K562 (cell line): ENCODE data around the gene DDAH1. TPM values are rescaled to one million over a fixed set of nuclear protein-coding genes. Genes with fewer than 3 reads are reported as not detected.

Source experiments
- ATAC-seq: fragments of 200-7000 bp; cut with Tn5 transposase; 3 replicates; pipeline ENCODE4 v1.9.1; 2020; ENCODE audit warnings: moderate library complexity
- BruUV-seq: library from RNA; stranded (reverse); fragments of 400-500 nt; replicated peaks from 2 replicates; lab custom pipeline; 2021; lab: Mats Ljungman, UMichigan
- CTCF ChIA-PET: fragments of 300-600 bp; formaldehyde crosslinking; extraction: SDS; loops from one replicate; lab custom pipeline; 2021; ENCODE audit warnings: low intra/inter-chr PET ratio; lab: Yijun Ruan, JAX
- POLR2A ChIA-PET: fragments of 300-600, 350-650 bp; sonication (Branson Sonifier 250); formaldehyde crosslinking; extraction: SDS; loops from one replicate; lab custom pipeline; 2021; ENCODE audit warnings: antibody characterized with exemption, inconsistent platforms; lab: Yijun Ruan, JAX
- DNase-seq, 4 experiments: peaks; one replicate each; pipeline versions ENCODE4 v3.0.0 to v3.0.0-alpha.2; 2011 to 2018; ENCODE audit warnings: low spot score in 3 of 4, mixed read lengths in 3 of 4; ENCODE audit errors: extremely low read depth in 1 of 4
- FAIRE-seq: peaks from 2 replicates; lab custom pipeline; 2011; peaks lifted over from hg19 to GRCh38; lab: Jason Lieb, UNC
- H2AFZ ChIP-seq: 2 replicates; pipeline ENCODE4 v1.6.0; 2011; ENCODE audit warnings: low read depth, low read length, control low read depth, inconsistent platforms
- H3K27ac ChIP-seq: fragments of 200-600 bp; 3 replicates; pipeline ENCODE4 v1.8.0; 2011; ENCODE audit warnings: low read depth, mild to moderate bottlenecking, control low read depth, inconsistent platforms, low read length, moderate library complexity, mixed read lengths; ENCODE audit errors: extremely low read depth
- H3K27me3 ChIP-seq, 2 experiments: fragments of 300-600 bp in 1 of 2; 2 replicates in 1 of 2; 3 replicates in 1 of 2; pipeline versions ENCODE4 v1.6.0 to v1.8.0; 2011; ENCODE audit warnings: inconsistent platforms in 2 of 2, low read length in 2 of 2, mild to moderate bottlenecking in 1 of 2, mixed read lengths in 1 of 2, moderate library complexity in 1 of 2; ENCODE audit not compliant: control insufficient read depth in 2 of 2, insufficient read depth in 2 of 2
- H3K36me3 ChIP-seq: fragments of 300-600 bp; 3 replicates; pipeline ENCODE4 v1.8.0; 2011; ENCODE audit warnings: mild to moderate bottlenecking, low read length, inconsistent platforms; ENCODE audit not compliant: control insufficient read depth, insufficient read depth
- H3K4me1 ChIP-seq, 2 experiments: fragments of 200-600 bp in 1 of 2; replicated peaks in 1 of 2; 2 replicates in 1 of 2; 3 replicates in 1 of 2; pipeline versions ENCODE4 v1.5.1 to v1.8.0; 2011; ENCODE audit warnings: inconsistent platforms in 2 of 2, low read length in 2 of 2, mild to moderate bottlenecking in 1 of 2, mixed read lengths in 1 of 2, moderate library complexity in 1 of 2; ENCODE audit not compliant: control insufficient read depth in 2 of 2, insufficient read depth in 2 of 2
- H3K4me2 ChIP-seq: 2 replicates; pipeline ENCODE4 v1.6.1; 2011; ENCODE audit warnings: low read length, control low read depth, inconsistent platforms, mixed read lengths; ENCODE audit not compliant: insufficient read depth
- H3K4me3 ChIP-seq: fragments of 200-600 bp; sonication (generic), shearing (Covaris generic); 2 replicates; pipeline ENCODE4 v1.5.1; 2016; ENCODE audit warnings: control low read depth, inconsistent platforms
- H3K79me2 ChIP-seq: fragments of 200-600 bp; 3 replicates; pipeline ENCODE4 v1.8.0; 2011; ENCODE audit warnings: low read length, inconsistent platforms; ENCODE audit not compliant: control insufficient read depth, insufficient read depth
- H3K9ac ChIP-seq, 2 experiments: 2 replicates each; pipeline versions ENCODE4 v1.6.0 to v1.6.1; 2011; ENCODE audit warnings: low read depth in 2 of 2, low read length in 2 of 2, control low read depth in 1 of 2, inconsistent platforms in 1 of 2, mild to moderate bottlenecking in 1 of 2, mixed read lengths in 1 of 2; ENCODE audit not compliant: insufficient read depth in 1 of 2
- H3K9me1 ChIP-seq: one replicate; pipeline ENCODE4 v1.6.0; 2011; ENCODE audit warnings: inconsistent platforms, mild to moderate bottlenecking, low read length, moderate library complexity; ENCODE audit not compliant: control insufficient read depth, insufficient read depth
- H3K9me3 ChIP-seq: replicated peaks from 2 replicates; pipeline ENCODE4 v1.5.1; 2011; ENCODE audit warnings: low read depth, low read length, inconsistent platforms; ENCODE audit not compliant: control insufficient read depth, insufficient read depth
- H4K20me1 ChIP-seq: replicated peaks from 2 replicates; pipeline ENCODE4 v1.6.1; 2011; ENCODE audit warnings: low read length, inconsistent platforms, mixed read lengths; ENCODE audit not compliant: control insufficient read depth, insufficient read depth
- CBFB ChIP-seq: sonication (generic); formaldehyde crosslinking; IDR thresholded peaks from 2 replicates; pipeline ENCODE4 v1.4.0; 2020; ENCODE audit warnings: mild to moderate bottlenecking, missing genetic modification reagents
- EZH2 ChIP-seq: IDR thresholded peaks from 2 replicates; pipeline ENCODE4 v1.6.1; 2012; ENCODE audit warnings: low read depth, mild to moderate bottlenecking, inconsistent platforms, low read length, borderline replicate concordance
- GABPB1 ChIP-seq: sonication (generic); formaldehyde crosslinking; IDR thresholded peaks from 2 replicates; pipeline ENCODE4 v1.8.0; 2022; ENCODE audit warnings: mild to moderate bottlenecking, missing genetic modification reagents
- KDM5B ChIP-seq: fragments of 200-600 bp; sonication (generic); IDR thresholded peaks from 2 replicates; pipeline ENCODE4 v1.6.1; 2012; ENCODE audit warnings: low read depth, mild to moderate bottlenecking, moderate library complexity, low read length, control low read depth, inconsistent platforms; ENCODE audit not compliant: insufficient replicate concordance
- MIER1 ChIP-seq: fragments of 450-650 bp; IDR thresholded peaks from 2 replicates; pipeline ENCODE4 v1.6.1; 2016; ENCODE audit warnings: antibody characterized with exemption, mild to moderate bottlenecking, low read depth
- NR2C2 ChIP-seq, 2 experiments: fragments of 200-800 bp in 1 of 2; sonication (Bioruptor generic) in 1 of 2; sonication (generic) in 1 of 2; formaldehyde crosslinking in 1 of 2; IDR thresholded peaks; 2 replicates each; pipeline versions ENCODE4 v1.6.1 to v1.8.0; 2016 to 2022; ENCODE audit warnings: mild to moderate bottlenecking in 1 of 2, missing compliant biosample characterization in 1 of 2, missing genetic modification characterization in 1 of 2, missing genetic modification reagents in 1 of 2
- SNIP1 ChIP-seq: fragments of 450-650 bp; IDR thresholded peaks from 2 replicates; pipeline ENCODE4 v1.7.1; 2017; ENCODE audit warnings: low read depth, mild to moderate bottlenecking
- TCF7 ChIP-seq: sonication (generic); IDR thresholded peaks from 2 replicates; pipeline ENCODE4 v1.6.1; 2016; ENCODE audit warnings: antibody characterized with exemption, borderline replicate concordance
- ZKSCAN3 ChIP-seq: fragments of 250-450 bp; sonication (Bioruptor Pico); IDR thresholded peaks from 2 replicates; pipeline ENCODE4 v1.4.0; 2020
- ZNF780A ChIP-seq: fragments of 250-450 bp; sonication (Bioruptor Pico); IDR thresholded peaks from 2 replicates; pipeline ENCODE4 v1.5.0; 2021; ENCODE audit warnings: mild to moderate bottlenecking
- ZZZ3 ChIP-seq: fragments of 450-650 bp; IDR thresholded peaks from 2 replicates; pipeline ENCODE4 v1.6.1; 2016; ENCODE audit warnings: antibody characterized with exemption, mild to moderate bottlenecking, moderate library complexity
- WGBS: fragments of 100-300 bp; shearing (Covaris generic); methylation state at CpG from one replicate; pipeline ENCODE4 v1.1.6; 2016; ENCODE audit warnings: low coverage, mixed read lengths; ENCODE audit not compliant: insufficient coverage; ENCODE audit errors: missing lambda C conversion rate; 5-methylcytosine and 5-hydroxymethylcytosine counted together
- in situ Hi-C: fragments of 300-500 bp; cut with MboI; formaldehyde crosslinking; loops from 4 replicates; pipeline ENCODE4 v1.15.0; 2018; ENCODE audit warnings: inconsistent platforms, mixed read lengths
- intact Hi-C: fragments of 100-400 bp; cut with micrococcal nuclease; formaldehyde crosslinking; loops from 2 replicates; pipeline ENCODE4 v1.14.2; 2022
- polyA plus RNA-seq, 8 experiments: library from polyadenylated mRNA; depleted of rRNA in 4 of 8; stranded (reverse) in 5 of 8; unstranded in 3 of 8; fragments of >200 nt; fragmentation: Nextera tagmentation in 2 of 8; fragmentation: Illumina TruSeq in 1 of 8; extraction: Ambion mirVana in 2 of 8; extraction: Trizol in 1 of 8; gene quantifications; 2 replicates each; pipeline versions ENCODE4 v1.2.1 to v1.2.3, GENCODE V29; 2011 to 2014; ENCODE audit warnings: inconsistent platforms in 1 of 8, missing spikeins in 1 of 8
- total RNA-seq, 7 experiments: library from RNA; depleted of rRNA in 6 of 7; stranded (reverse); fragments of >200 nt in 6 of 7; fragmentation: Illumina TruSeq in 2 of 7; extraction: Trizol in 2 of 7; gene quantifications; 2 replicates each; pipeline versions ENCODE4 v1.2.1 to v1.2.3, GENCODE V29; 2011 to 2021; ENCODE audit warnings: low replicate concordance in 1 of 7
- TF ChIP-seq, protein P1 (sequence below): IDR thresholded peaks from 3 replicates; pipeline ENCODE4 v1.6.1; 2011; ENCODE audit warnings: borderline replicate concordance, mild to moderate bottlenecking; ENCODE audit not compliant: insufficient read length, insufficient read depth
- TF ChIP-seq, protein P2 (sequence below): sonication (generic); formaldehyde crosslinking; IDR thresholded peaks from 2 replicates; pipeline ENCODE4 v1.8.1; 2023; ENCODE audit warnings: mild to moderate bottlenecking, missing genetic modification reagents, moderate library complexity

Gene DDAH1
- total and polyA plus RNA-seq, 9 of the 15 experiments (the other 6 are each of a cell fraction or from before 2014, with no cell fraction given), result 0.04 to 0.24 (median 0.10) TPM

- no peak overlapping the region for H2AFZ ChIP-seq
- no peak for TF ChIP-seq TCF7
- no peak for TF ChIP-seq SNIP1
- no peak for TF ChIP-seq MIER1
- no peak for TF ChIP-seq EZH2
- TF ChIP-seq, protein P1, sequence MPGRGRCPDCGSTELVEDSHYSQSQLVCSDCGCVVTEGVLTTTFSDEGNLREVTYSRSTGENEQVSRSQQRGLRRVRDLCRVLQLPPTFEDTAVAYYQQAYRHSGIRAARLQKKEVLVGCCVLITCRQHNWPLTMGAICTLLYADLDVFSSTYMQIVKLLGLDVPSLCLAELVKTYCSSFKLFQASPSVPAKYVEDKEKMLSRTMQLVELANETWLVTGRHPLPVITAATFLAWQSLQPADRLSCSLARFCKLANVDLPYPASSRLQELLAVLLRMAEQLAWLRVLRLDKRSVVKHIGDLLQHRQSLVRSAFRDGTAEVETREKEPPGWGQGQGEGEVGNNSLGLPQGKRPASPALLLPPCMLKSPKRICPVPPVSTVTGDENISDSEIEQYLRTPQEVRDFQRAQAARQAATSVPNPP, result no peak
- TF ChIP-seq ZKSCAN3, result no peak
- TF ChIP-seq GABPB1, result no peak
- TF ChIP-seq KDM5B, result no peak
- no peak for TF ChIP-seq ZNF780A (CRISPR knock-in tag)
- TF ChIP-seq, protein P2, sequence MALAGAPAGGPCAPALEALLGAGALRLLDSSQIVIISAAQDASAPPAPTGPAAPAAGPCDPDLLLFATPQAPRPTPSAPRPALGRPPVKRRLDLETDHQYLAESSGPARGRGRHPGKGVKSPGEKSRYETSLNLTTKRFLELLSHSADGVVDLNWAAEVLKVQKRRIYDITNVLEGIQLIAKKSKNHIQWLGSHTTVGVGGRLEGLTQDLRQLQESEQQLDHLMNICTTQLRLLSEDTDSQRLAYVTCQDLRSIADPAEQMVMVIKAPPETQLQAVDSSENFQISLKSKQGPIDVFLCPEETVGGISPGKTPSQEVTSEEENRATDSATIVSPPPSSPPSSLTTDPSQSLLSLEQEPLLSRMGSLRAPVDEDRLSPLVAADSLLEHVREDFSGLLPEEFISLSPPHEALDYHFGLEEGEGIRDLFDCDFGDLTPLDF (CRISPR knock-in tag), result no peak
- no peak for TF ChIP-seq CBFB
- TF ChIP-seq ZZZ3, result no peak
- TF ChIP-seq NR2C2 (CRISPR knock-in tag; IDR thresholded peaks at IDR 0.05), result no peak
- no peak for TF ChIP-seq NR2C2 (tag; IDR thresholded peaks at IDR 0.05)
- no peaks in the 10 kb centered on the region for H3K9me3 ChIP-seq
- DNase-seq (no peak), ATAC-seq (no peak), FAIRE-seq (no peak)
- CTCF ChIA-PET, result no interaction called here
- no peaks in the 10 kb centered on the region for H3K36me3 ChIP-seq
- WGBS, result 3% methylated on average over 2 of the region's 2 CpGs
- no peaks in the 10 kb centered on the region for H4K20me1 ChIP-seq
- in situ Hi-C loops, result no loop called here
- H3K4me3 ChIP-seq, result no peak overlapping the region
- intact Hi-C loops, result no loop called here
- H3K9me1 ChIP-seq, result no peaks in the 10 kb centered on the region
- H3K27me3 ChIP-seq, result no peaks in the 10 kb centered on the region; a peak in 1 of 5 replicates
- H3K9ac ChIP-seq, result no peak overlapping the region
- no peaks in the 10 kb centered on the region for H3K79me2 ChIP-seq
- BruUV-seq, result no TSS peak
- no peak overlapping the region for H3K27ac ChIP-seq
- H3K4me1 ChIP-seq, result no peaks in the 10 kb centered on the region
- no peak overlapping the region for H3K4me2 ChIP-seq
- POLR2A ChIA-PET, result no interaction called here
Measured at GRCh38 chr1:85327759-85328158, 137.2 kb downstream of the DDAH1 start.
